Inferior parietal cortex (tissue), 1 donor: ENCODE measurements around the gene HOXA5.

ENCODE experiments used
- DNase-seq: peaks from one replicate; pipeline ENCODE4 v3.0.0-alpha.2; 2016; ENCODE audit errors: extremely low spot score

Gene HOXA5

GRCh38 chr7:27095897-27096767 is 47.3 kb downstream of the HOXA5 start, which contains the start of gene HOXA1:
Gene HOXA1 (minus strand): TSS chr7:27096000. CDS start chr7:27095912, 88 bp downstream.
- no peak for DNase-seq

GRCh38 chr7:27095050-27095896 is 48.2 kb downstream of the HOXA5 start:
- no peak for DNase-seq

GRCh38 chr7:27094304-27095049 is 49.0 kb downstream of the HOXA5 start:
- no peak for DNase-seq

GRCh38 chr7:27093184-27093895 is 50.1 kb downstream of the HOXA5 start:
- DNase-seq: no peak

GRCh38 chr7:27092819-27093110 is 50.7 kb downstream of the HOXA5 start:
- no peak for DNase-seq

GRCh38 chr7:27091941-27092818 is 51.3 kb downstream of the HOXA5 start:
- no peak for DNase-seq

GRCh38 chr7:27091105-27091504 is 52.4 kb downstream of the HOXA5 start:
- DNase-seq: no peak
